Measurements from ENCODE around the gene DCC.

DNA sequence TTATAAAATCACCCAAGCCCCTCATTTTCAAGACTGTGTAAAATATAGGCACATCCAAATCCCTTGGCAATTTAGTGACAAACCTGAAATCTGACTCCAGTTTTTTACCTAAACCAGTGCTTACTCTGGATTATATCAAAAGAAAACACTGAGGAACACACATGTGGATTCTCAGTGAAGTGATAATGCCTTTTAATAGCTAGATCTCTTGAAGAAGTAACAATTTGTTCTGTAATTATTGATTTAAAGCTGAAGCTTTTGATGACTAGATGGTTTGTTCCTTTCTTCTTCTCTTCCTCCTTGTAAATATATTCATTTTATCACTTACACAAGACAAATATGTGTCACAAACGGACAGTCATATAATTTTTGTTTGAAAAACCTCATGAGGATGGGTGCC, 894.6 kb downstream of the DCC start:
- TF ChIP-seq, protein P1, sequence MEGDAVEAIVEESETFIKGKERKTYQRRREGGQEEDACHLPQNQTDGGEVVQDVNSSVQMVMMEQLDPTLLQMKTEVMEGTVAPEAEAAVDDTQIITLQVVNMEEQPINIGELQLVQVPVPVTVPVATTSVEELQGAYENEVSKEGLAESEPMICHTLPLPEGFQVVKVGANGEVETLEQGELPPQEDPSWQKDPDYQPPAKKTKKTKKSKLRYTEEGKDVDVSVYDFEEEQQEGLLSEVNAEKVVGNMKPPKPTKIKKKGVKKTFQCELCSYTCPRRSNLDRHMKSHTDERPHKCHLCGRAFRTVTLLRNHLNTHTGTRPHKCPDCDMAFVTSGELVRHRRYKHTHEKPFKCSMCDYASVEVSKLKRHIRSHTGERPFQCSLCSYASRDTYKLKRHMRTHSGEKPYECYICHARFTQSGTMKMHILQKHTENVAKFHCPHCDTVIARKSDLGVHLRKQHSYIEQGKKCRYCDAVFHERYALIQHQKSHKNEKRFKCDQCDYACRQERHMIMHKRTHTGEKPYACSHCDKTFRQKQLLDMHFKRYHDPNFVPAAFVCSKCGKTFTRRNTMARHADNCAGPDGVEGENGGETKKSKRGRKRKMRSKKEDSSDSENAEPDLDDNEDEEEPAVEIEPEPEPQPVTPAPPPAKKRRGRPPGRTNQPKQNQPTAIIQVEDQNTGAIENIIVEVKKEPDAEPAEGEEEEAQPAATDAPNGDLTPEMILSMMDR (IDR thresholded peaks at IDR 0.05; ENCODE audit: low read depth, low read length, poor library complexity, severe bottlenecking), result no peak
- no peak for TF ChIP-seq EZH2phosphoT487 (IDR thresholded peaks at IDR 0.05; ENCODE audit: borderline replicate concordance, low read length)
